ENCODE data around the gene TDRD6. TPM values are rescaled to one million over a fixed set of nuclear protein-coding genes. Genes with fewer than 3 reads are reported as not detected.

The TDRD6 gene
- total RNA-seq, 4 donors from 2014 or later: 0.20 to 0.48 (median 0.41) TPM; not detected in 1

DNA sequence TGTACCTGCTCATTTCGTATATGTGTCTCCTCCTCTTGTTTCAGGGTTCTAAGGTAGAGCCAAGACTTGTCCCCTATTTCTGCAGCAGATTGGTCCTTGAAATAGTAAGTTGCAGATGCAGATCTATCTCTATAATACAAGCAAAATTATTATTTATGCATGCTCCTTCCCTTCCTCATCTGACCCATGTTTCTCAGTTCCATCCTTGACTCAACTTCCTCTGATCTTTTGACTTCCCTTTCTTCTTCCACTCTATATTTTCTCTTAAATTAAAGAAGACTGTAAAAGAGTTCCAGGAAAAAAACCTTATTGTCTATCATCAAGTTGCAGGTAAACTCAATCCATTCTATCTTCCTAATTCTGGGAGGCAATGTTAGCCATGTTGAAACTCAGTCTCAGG, 23.8 kb downstream of the TDRD6 start:
- Histone ChIP-seq H3K9me3 (no peaks in the 10 kb centered on the region), H3K27me3 (no peaks in the 10 kb centered on the region), H3K27ac (no peak overlapping the region), H3K4me3 (no peak overlapping the region), H3K36me3 (no peaks in the 10 kb centered on the region), H3K4me1 (no peaks in the 10 kb centered on the region)
- DNase-seq: no peak
- intact Hi-C loops (cut with DNase I; ENCODE audit: low total_unique reads): no loop called here
- in situ Hi-C loops (cut with MboI; ENCODE audit: low pct_ligation_motif_present in 1 of 4, low pct_unique_long_range_greater_than_20kb in 1 of 4, low sequenced_read_pairs in 3 of 4): no loop called here
- WGBS, 2 donors (ENCODE audit: low coverage in 1 of 2): 73 to 86% methylated on average over 1 of the region's 1 CpG
- TF ChIP-seq POLR2AphosphoS5 (IDR thresholded peaks at IDR 0.05) (no peak), CTCF (IDR thresholded peaks at IDR 0.05) (no peak), EP300 (IDR thresholded peaks at IDR 0.05; ENCODE audit: low read depth) (no peak), POLR2A (IDR thresholded peaks at IDR 0.05) (no peak)

GRCh38 chr6:46715141-46715540, 27.5 kb downstream of the TDRD6 start:
- in situ Hi-C loops (cut with MboI; ENCODE audit: low pct_ligation_motif_present in 1 of 4, low pct_unique_long_range_greater_than_20kb in 1 of 4, low sequenced_read_pairs in 3 of 4): no loop called here
- no peak for DNase-seq

DNA sequence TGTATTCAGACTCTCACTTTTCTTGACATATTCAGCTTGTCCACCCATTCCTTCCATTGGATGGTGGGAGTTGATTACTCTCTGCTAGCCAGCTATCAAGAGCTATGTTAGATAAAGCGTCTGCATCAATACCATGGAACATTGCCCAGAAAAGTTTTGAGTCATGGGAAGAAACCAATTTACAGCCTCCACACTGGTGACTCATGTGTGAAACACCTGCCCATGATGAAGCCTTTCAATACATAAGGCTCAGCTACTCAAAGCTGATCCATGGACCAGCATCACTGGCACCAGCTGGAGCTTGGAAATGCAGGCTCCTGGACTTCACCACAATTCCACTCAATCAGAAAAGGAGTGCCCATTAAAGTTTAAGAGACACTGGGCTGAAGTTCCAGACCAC, 31.4 kb downstream of the TDRD6 start:
- no peak overlapping the region for H3K4me3 ChIP-seq
- in situ Hi-C loops (cut with MboI; ENCODE audit: low pct_ligation_motif_present in 1 of 4, low pct_unique_long_range_greater_than_20kb in 1 of 4, low sequenced_read_pairs in 3 of 4): no loop called here
- H3K36me3 ChIP-seq: no peaks in the 10 kb centered on the region
- no peaks in the 10 kb centered on the region for H3K4me1 ChIP-seq
- no peak for TF ChIP-seq POLR2AphosphoS5 (IDR thresholded peaks at IDR 0.05)
- no peak for TF ChIP-seq CTCF (IDR thresholded peaks at IDR 0.05)
- TF ChIP-seq EP300 (IDR thresholded peaks at IDR 0.05; ENCODE audit: low read depth): no peak
- no peak for TF ChIP-seq POLR2A (IDR thresholded peaks at IDR 0.05)
- no peak for DNase-seq
- H3K27ac ChIP-seq: no peak overlapping the region
- H3K27me3 ChIP-seq: no peaks in the 10 kb centered on the region
- WGBS, 2 donors (ENCODE audit: low coverage in 1 of 2): 25 to 45% methylated on average over 1 of the region's 1 CpG
- intact Hi-C loops (cut with DNase I; ENCODE audit: low total_unique reads): no loop called here
- H3K9me3 ChIP-seq: no peaks in the 10 kb centered on the region

More at GRCh38 chr6:46715141-46715540, 27.5 kb downstream of the TDRD6 start:
- Histone ChIP-seq H3K36me3 (no peaks in the 10 kb centered on the region), H3K4me3 (no peak overlapping the region), H3K4me1 (no peaks in the 10 kb centered on the region), H3K9me3 (no peaks in the 10 kb centered on the region), H3K27me3 (no peaks in the 10 kb centered on the region), H3K27ac (no peak overlapping the region)
- TF ChIP-seq CTCF (IDR thresholded peaks at IDR 0.05): no peak
- no peak for TF ChIP-seq POLR2AphosphoS5 (IDR thresholded peaks at IDR 0.05)
- TF ChIP-seq EP300 (IDR thresholded peaks at IDR 0.05; ENCODE audit: low read depth): no peak
- no peak for TF ChIP-seq POLR2A (IDR thresholded peaks at IDR 0.05)
- intact Hi-C loops (cut with DNase I; ENCODE audit: low total_unique reads): no loop called here

- Histone ChIP-seq H3K27me3 (no peaks in the 10 kb centered on the region), H3K9me3 (no peaks in the 10 kb centered on the region), H3K4me3 (no peak overlapping the region), H3K27ac (no peak overlapping the region), H3K36me3 (no peaks in the 10 kb centered on the region), H3K4me1 (no peaks in the 10 kb centered on the region)
- 60 to 86% methylated on average over 1 of the region's 1 CpG for WGBS, 2 donors (ENCODE audit: low coverage in 1 of 2)
- intact Hi-C loops (cut with DNase I; ENCODE audit: low total_unique reads) (no loop called here), in situ Hi-C loops (cut with MboI; ENCODE audit: low pct_ligation_motif_present in 1 of 4, low pct_unique_long_range_greater_than_20kb in 1 of 4, low sequenced_read_pairs in 3 of 4) (no loop called here)
- TF ChIP-seq POLR2A (IDR thresholded peaks at IDR 0.05) (no peak), EP300 (IDR thresholded peaks at IDR 0.05; ENCODE audit: low read depth) (no peak), POLR2AphosphoS5 (IDR thresholded peaks at IDR 0.05) (no peak), CTCF (IDR thresholded peaks at IDR 0.05) (no peak)
- no peak for DNase-seq
Measured at GRCh38 chr6:46720401-46720800, 32.7 kb downstream of the TDRD6 start.

Measured in transverse colon (tissue), 4 donors.